PC-3 (cell line): Measurements from ENCODE around the gene CBFA2T2.

Experiments
- CTCF ChIP-seq: fragments of 300-600 bp; sonication (generic); conservative IDR thresholded peaks from 2 replicates; pipeline ENCODE4 v1.5.1; 2017; ENCODE audit warnings: antibody characterized with exemption, low read depth, mild to moderate bottlenecking, low read length
- EZH2 ChIP-seq: fragments of 300-600 bp; sonication (generic); IDR thresholded peaks from one replicate; pipeline ENCODE4 v1.6.1; 2017; ENCODE audit warnings: antibody characterized with exemption, mild to moderate bottlenecking, low read length; ENCODE audit not compliant: unreplicated experiment

- no peak for TF ChIP-seq CTCF
- TF ChIP-seq EZH2, result no peak
Measured at GRCh38 chr20:33672426-33673113, 182.7 kb downstream of the CBFA2T2 start.
